HG03039 (cell line): ENCODE measurements around the gene GTF3C2.
A peak's percentile ranks its signal among the peaks of the same experiment; 100 is the strongest.

Source experiments
- ATAC-seq: cut with Tn5 transposase; IDR thresholded peaks from one replicate; pipeline ENCODE4 v1.9.1; 2021; ENCODE audit warnings: mild to moderate bottlenecking, moderate library complexity; ENCODE audit not compliant: unreplicated experiment

GTF3C2 gene

GRCh38 chr2:27356382-27357181, at the start of gene GTF3C2:
TSS of gene GTF3C2 (minus strand) at chr2:27356764. CDS start at chr2:27343554, 13,210 bp downstream.
- peak; percentile 72 for ATAC-seq

- ATAC-seq, result no peak
Observed at GRCh38 chr2:27400348-27401135, 44.0 kb upstream of the GTF3C2 start.

GRCh38 chr2:27398962-27399361, 42.4 kb upstream of the GTF3C2 start:
- no peak for ATAC-seq

- no peak for ATAC-seq
Observed at GRCh38 chr2:27393225-27393624, 36.7 kb upstream of the GTF3C2 start.

GRCh38 chr2:27390822-27391679, 34.5 kb upstream of the GTF3C2 start:
- ATAC-seq, result no peak

- no peak for ATAC-seq
Observed at GRCh38 chr2:27381577-27382181, 25.1 kb upstream of the GTF3C2 start.

GRCh38 chr2:27380626-27381545, 24.3 kb upstream of the GTF3C2 start, which contains the start of gene ZNF513:
TSS of gene ZNF513 (minus strand) at chr2:27380734. CDS start at chr2:27380526, 208 bp downstream.
- ATAC-seq, result peak; percentile 71

- ATAC-seq, result no peak
Observed at GRCh38 chr2:27379836-27380625, 23.5 kb upstream of the GTF3C2 start.

GRCh38 chr2:27379383-27379835, 22.8 kb upstream of the GTF3C2 start:
- ATAC-seq, result no peak

GRCh38 chr2:27378809-27379290, 22.3 kb upstream of the GTF3C2 start:
- ATAC-seq, result no peak

- no peak for ATAC-seq
Observed at GRCh38 chr2:27378096-27378808, 21.7 kb upstream of the GTF3C2 start.

- no peak for ATAC-seq
Observed at GRCh38 chr2:27377618-27378095, 21.1 kb upstream of the GTF3C2 start.

- no peak for ATAC-seq
Observed at GRCh38 chr2:27376866-27377617, 20.5 kb upstream of the GTF3C2 start.

- no peak for ATAC-seq
Observed at GRCh38 chr2:27376151-27376865, 19.7 kb upstream of the GTF3C2 start.

- no peak for ATAC-seq
Observed at GRCh38 chr2:27375513-27376099, 19.0 kb upstream of the GTF3C2 start.

- no peak for ATAC-seq
Observed at GRCh38 chr2:27373567-27373966, 17.0 kb upstream of the GTF3C2 start.
